RWPE1 (cell line): ENCODE results near the gene WRNIP1.
"Not testable (repeated sequence)": the region's sequence is repeated elsewhere in the genome, so short reads cannot be mapped to it uniquely, and the experiment has no call there.

ENCODE experiments used
- CTCF ChIA-PET: fragments of 350-600 bp; sonication (Branson Sonifier 250); formaldehyde crosslinking; extraction: SDS; loops from one replicate; lab custom pipeline; 2021; lab: Yijun Ruan, JAX
- POLR2A ChIA-PET: fragments of 400-600 bp; formaldehyde crosslinking; extraction: SDS; loops from one replicate; lab custom pipeline; 2020; ENCODE audit warnings: antibody characterized with exemption; ENCODE audit not compliant: low non-redundant PET; lab: Yijun Ruan, JAX
- DNase-seq: peaks from one replicate; pipeline ENCODE4 v3.0.0; 2012; ENCODE audit warnings: low spot score
- H3K27ac ChIP-seq: fragments of 450-650 bp; 2 replicates; pipeline ENCODE4 v1.5.1; 2017
- CTCF ChIP-seq: fragments of 450-650 bp; conservative IDR thresholded peaks from 2 replicates; pipeline ENCODE4 v1.5.1; 2017; ENCODE audit warnings: low read depth, mild to moderate bottlenecking

Gene WRNIP1

DNA sequence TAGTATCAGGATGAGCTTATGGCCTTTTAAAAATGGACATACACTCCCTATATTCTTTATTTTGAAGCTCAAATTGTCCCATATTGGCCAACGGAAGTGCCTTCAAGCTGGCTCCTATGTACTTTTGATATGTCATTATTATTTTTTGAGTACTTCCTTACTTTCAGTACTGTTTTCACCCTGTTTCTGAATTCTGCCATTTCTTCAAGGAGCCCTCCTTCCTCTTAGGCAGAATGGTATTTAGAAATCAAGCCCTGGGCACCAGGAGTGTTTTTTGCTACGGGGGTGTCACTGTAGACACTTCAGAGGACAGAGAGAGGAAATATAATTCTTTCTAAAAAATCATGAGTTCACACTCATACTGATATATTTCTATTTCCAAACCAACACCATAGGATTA lies 9.0 kb upstream of the WRNIP1 start:
- ChIA-PET CTCF (interaction anchor here (0.6 to 1.3 kb wide), 2 partner anchors 10 to 1251 kb away, joined by 3 to 4 read pairs; partner anchors contain the start of gene WRNIP1), POLR2A (no interaction called here)
- H3K27ac ChIP-seq = no peak overlapping the region
- no peak for DNase-seq
- TF ChIP-seq CTCF = no peak

DNA sequence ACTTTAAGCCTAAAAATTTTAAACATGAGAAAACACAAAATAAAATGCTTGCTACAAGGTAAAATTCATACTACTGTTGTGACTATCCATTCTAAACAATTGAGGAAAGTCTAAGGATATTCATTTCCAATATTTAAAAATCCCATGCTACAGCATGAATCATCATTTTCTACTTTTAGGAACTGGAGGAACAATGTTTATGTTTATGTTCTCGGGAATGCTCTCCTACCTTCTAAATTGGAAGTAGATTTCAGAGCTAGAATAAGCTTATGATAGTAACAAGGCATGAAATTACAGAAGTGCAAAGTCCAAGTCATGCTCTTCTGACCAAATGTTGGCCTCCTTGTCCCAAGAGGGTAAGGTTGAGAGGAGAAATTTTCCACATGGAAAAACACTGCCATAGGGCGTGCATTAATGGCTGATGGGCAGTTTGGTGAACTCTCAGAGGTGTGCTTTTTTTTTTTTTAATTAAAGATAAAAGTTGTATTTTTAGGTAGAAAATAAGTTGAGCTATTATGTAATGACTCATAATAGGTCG lies 8.4 kb upstream of the WRNIP1 start:
- CTCF ChIA-PET = interaction anchor here (0.6 to 1.3 kb wide), 3 partner anchors 9 to 1251 kb away, joined by 3 to 4 read pairs (median 3); partner anchors contain the start of gene WRNIP1
- no peak for DNase-seq
- no peak for TF ChIP-seq CTCF
- H3K27ac ChIP-seq = no peak overlapping the region
- POLR2A ChIA-PET = no interaction called here

DNA sequence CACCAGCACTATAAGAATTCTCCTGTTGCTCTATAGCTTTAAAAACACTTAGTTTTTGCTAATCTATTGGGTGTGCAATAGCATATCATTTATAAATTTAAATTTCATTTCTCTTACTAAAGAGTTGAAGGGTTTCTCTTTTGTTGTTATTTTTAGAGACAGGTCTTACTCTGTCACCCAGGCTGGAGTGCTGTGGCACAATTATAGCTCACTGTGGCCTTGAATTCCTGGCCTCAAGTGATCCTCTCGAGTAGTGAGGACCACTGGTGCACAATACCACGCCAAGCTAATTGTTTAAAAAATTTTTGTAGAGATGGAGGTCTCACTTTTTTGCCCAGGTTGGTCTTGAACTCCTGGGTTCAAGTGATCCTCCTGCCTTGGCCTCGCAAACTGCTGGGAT lies 6.2 kb upstream of the WRNIP1 start:
- POLR2A ChIA-PET = no interaction called here

GRCh38 chr6:2760882-2761842 lies 4.0 kb upstream of the WRNIP1 start:
- 0 out of 2 replicates have a peak, but pooled peaks have one; percentile 8 for TF ChIP-seq CTCF
- DNase-seq = peak; percentile 55
- ChIA-PET CTCF (interaction anchor here (1.4 kb wide), 1 partner anchor 12 kb away, joined by 5 read pairs; no protein-coding TSS in a partner anchor), POLR2A (no interaction called here)
- no peak overlapping the region for H3K27ac ChIP-seq

More for the DNA sequence above, 6.2 kb upstream of the WRNIP1 start:
- no peak for DNase-seq
- H3K27ac ChIP-seq = no peak overlapping the region
- TF ChIP-seq CTCF = no peak
- CTCF ChIA-PET = interaction anchor here (1.8 kb wide), 1 partner anchor 9 kb away, joined by 13 read pairs; the partner anchor contains the start of gene MYLK4

DNA sequence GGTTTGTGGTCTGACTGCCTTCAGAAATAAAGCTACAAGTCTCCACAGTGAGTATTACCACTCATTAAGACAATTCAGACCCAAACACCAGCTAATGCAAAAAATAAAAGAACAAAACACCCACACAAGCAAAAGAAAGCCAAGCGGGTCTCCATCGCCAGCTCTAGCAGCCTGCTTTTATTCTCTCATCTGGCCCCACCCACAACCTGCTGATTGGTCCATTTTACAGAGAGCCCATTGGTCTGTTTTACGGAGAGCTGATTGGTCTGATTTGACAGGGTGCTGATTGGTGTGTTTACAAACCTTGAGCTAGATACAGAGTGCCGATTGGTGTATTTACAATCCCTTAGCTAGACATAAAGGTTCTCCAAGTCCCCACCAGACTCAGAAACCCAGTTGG lies 2.3 kb upstream of the WRNIP1 start:
- POLR2A ChIA-PET, DNase-seq, H3K27ac ChIP-seq: not testable (repeated sequence)
- CTCF ChIA-PET = interaction anchor here (1.0 kb wide), 1 partner anchor 12 kb away, joined by 5 read pairs; the partner anchor contains the start of gene MYLK4

DNA sequence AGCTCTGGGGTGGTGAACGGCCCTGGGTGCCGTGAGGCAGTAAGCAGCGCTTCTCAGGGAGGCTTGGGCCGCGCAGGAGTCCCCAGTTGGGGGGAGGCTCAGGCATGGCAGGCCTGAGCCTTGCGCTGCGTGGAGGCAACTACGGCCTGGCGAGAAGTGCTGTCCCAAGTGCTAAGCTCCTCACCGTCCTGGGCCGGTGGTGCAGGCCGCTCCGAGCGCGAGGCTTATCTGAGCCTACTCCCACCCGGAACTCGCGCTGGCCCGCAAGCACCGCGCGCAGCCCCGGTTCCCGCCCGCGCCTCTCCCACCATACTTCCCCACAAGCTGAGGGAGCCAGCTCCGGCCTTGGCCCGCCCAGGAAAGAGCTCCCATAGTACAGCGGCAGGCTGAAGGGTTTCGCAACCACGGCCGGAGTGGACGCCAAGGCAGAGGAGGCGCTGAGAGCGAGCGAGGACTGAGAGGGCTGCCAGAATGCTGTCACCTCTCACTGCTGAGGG lies 1.8 kb upstream of the WRNIP1 start:
- POLR2A ChIA-PET = no interaction called here
- TF ChIP-seq CTCF = no peak
- CTCF ChIA-PET = interaction anchor here (0.6 to 1.0 kb wide), 3 partner anchors 13 to 1177 kb away, joined by 3 to 5 read pairs (median 3); partner anchors contain the start of gene MYLK4
- peak overlapping the region; percentile 93 for H3K27ac ChIP-seq
- DNase-seq = no peak
